ENCODE results near the gene ASPN.

The ASPN gene

GRCh38 chr9:92496396-92497176, 14.3 kb upstream of the ASPN start:
- DNase-seq (ENCODE audit: low read depth), result no peak
- no peak overlapping the region for H3K4me3 ChIP-seq (ENCODE audit: low read depth, low read length)
- TF ChIP-seq CTCF (IDR thresholded peaks at IDR 0.05; ENCODE audit: low read depth, low read length) (no peak), MYC (IDR thresholded peaks at IDR 0.05; ENCODE audit: low read depth, low read length) (no peak), MAX (IDR thresholded peaks at IDR 0.05; ENCODE audit: low read depth, low read length) (no peak), POLR2A (IDR thresholded peaks at IDR 0.05; ENCODE audit: extremely low read depth, insufficient read length) (no peak)

- TF ChIP-seq CTCF (IDR thresholded peaks at IDR 0.05; ENCODE audit: low read depth, low read length) (no peak), POLR2A (IDR thresholded peaks at IDR 0.05; ENCODE audit: extremely low read depth, insufficient read length) (no peak), MYC (IDR thresholded peaks at IDR 0.05; ENCODE audit: low read depth, low read length) (no peak), MAX (IDR thresholded peaks at IDR 0.05; ENCODE audit: low read depth, low read length) (no peak)
- DNase-seq (ENCODE audit: low read depth), result no peak
- H3K4me3 ChIP-seq (ENCODE audit: low read depth, low read length), result no peak overlapping the region
Measured at GRCh38 chr9:92494856-92495255, 12.6 kb upstream of the ASPN start.

GRCh38 chr9:92493749-92494387, 11.6 kb upstream of the ASPN start:
- H3K4me3 ChIP-seq (ENCODE audit: low read depth, low read length), result no peak overlapping the region
- TF ChIP-seq CTCF (IDR thresholded peaks at IDR 0.05; ENCODE audit: low read depth, low read length) (no peak), MYC (IDR thresholded peaks at IDR 0.05; ENCODE audit: low read depth, low read length) (no peak)
- DNase-seq (ENCODE audit: low read depth), result no peak

- TF ChIP-seq POLR2A (IDR thresholded peaks at IDR 0.05; ENCODE audit: extremely low read depth, insufficient read length) (no peak), MYC (IDR thresholded peaks at IDR 0.05; ENCODE audit: low read depth, low read length) (no peak), CTCF (IDR thresholded peaks at IDR 0.05; ENCODE audit: low read depth, low read length) (no peak), MAX (IDR thresholded peaks at IDR 0.05; ENCODE audit: low read depth, low read length) (no peak)
- H3K4me3 ChIP-seq (ENCODE audit: low read depth, low read length), result no peak overlapping the region
- DNase-seq (ENCODE audit: low read depth), result no peak
Measured at GRCh38 chr9:92492781-92493401, 10.6 kb upstream of the ASPN start.

- no peak overlapping the region for H3K4me3 ChIP-seq (ENCODE audit: low read depth, low read length)
- DNase-seq (ENCODE audit: low read depth), result peak; percentile 5
Measured at GRCh38 chr9:92488681-92489550, 6.6 kb upstream of the ASPN start.

More at GRCh38 chr9:92488681-92489550, 6.6 kb upstream of the ASPN start:
- TF ChIP-seq MAX (IDR thresholded peaks at IDR 0.05; ENCODE audit: low read depth, low read length) (no peak), POLR2A (IDR thresholded peaks at IDR 0.05; ENCODE audit: extremely low read depth, insufficient read length) (no peak), MYC (IDR thresholded peaks at IDR 0.05; ENCODE audit: low read depth, low read length) (no peak), CTCF (IDR thresholded peaks at IDR 0.05; ENCODE audit: low read depth, low read length) (no peak)

All from NB4 (cell line).